HepG2 (cell line): ENCODE results near the gene FAM83G. TPM values are rescaled to one million over a fixed set of nuclear protein-coding genes. Genes with fewer than 3 reads are reported as not detected.
A peak's percentile ranks its signal among the peaks of the same experiment; 100 is the strongest.

Source experiments
- CBX5 ChIP-seq: sonication (generic); formaldehyde crosslinking; IDR thresholded peaks from 2 replicates; pipeline ENCODE4 v1.4.0; 2020; ENCODE audit warnings: missing genetic modification reagents, borderline replicate concordance
- CENPX ChIP-seq: sonication (generic); formaldehyde crosslinking; IDR thresholded peaks from 2 replicates; pipeline ENCODE4 v1.9.0; 2021; ENCODE audit warnings: mild to moderate bottlenecking, missing genetic modification reagents, moderate library complexity
- CTCF ChIP-seq: sonication (generic); formaldehyde crosslinking; IDR thresholded peaks from 2 replicates; pipeline ENCODE4 v1.5.0; 2020; ENCODE audit warnings: mild to moderate bottlenecking, missing genetic modification reagents, moderate library complexity
- FOSL2 ChIP-seq: sonication (generic); formaldehyde crosslinking; IDR thresholded peaks from 2 replicates; pipeline ENCODE4 v1.4.0; 2020; ENCODE audit warnings: missing genetic modification reagents
- MAFG ChIP-seq: sonication (generic); formaldehyde crosslinking; IDR thresholded peaks from 2 replicates; pipeline ENCODE4 v1.5.1; 2020; ENCODE audit warnings: mild to moderate bottlenecking, missing genetic modification reagents
- MLX ChIP-seq: IDR thresholded peaks from 2 replicates; pipeline ENCODE4 v1.6.1; 2016
- NFKBIZ ChIP-seq: IDR thresholded peaks from 2 replicates; pipeline ENCODE4 v1.6.1; 2018; ENCODE audit warnings: missing genetic modification reagents, missing compliant biosample characterization
- PHF5A ChIP-seq: IDR thresholded peaks from one replicate; pipeline ENCODE4 v1.6.1; 2018; ENCODE audit warnings: low read depth, missing genetic modification reagents; ENCODE audit not compliant: unreplicated experiment
- POLR2A ChIP-seq, 2 experiments: IDR thresholded peaks; 2 replicates each; pipeline ENCODE4 v1.6.1; 2011; ENCODE audit warnings: low read depth in 2 of 2, low read length in 2 of 2, mild to moderate bottlenecking in 1 of 2, moderate library complexity in 1 of 2; ENCODE audit not compliant: insufficient read depth in 1 of 2
- POLR2AphosphoS2 ChIP-seq: IDR thresholded peaks from 2 replicates; pipeline ENCODE4 v1.6.1; 2011; ENCODE audit warnings: low read depth, low read length, improper control_type of control experiment
- PRMT3 ChIP-seq: sonication (generic); formaldehyde crosslinking; IDR thresholded peaks from 2 replicates; pipeline ENCODE4 v1.8.1; 2022; ENCODE audit warnings: low read depth, mild to moderate bottlenecking, moderate library complexity, missing genetic modification reagents, borderline replicate concordance
- RARG ChIP-seq: sonication (generic); formaldehyde crosslinking; IDR thresholded peaks from 2 replicates; pipeline ENCODE4 v1.4.0; 2020; ENCODE audit warnings: low read depth, mild to moderate bottlenecking, missing genetic modification reagents
- SAP130 ChIP-seq: IDR thresholded peaks from 2 replicates; pipeline ENCODE4 v1.6.1; 2016; ENCODE audit warnings: low read depth
- SMAD1 ChIP-seq: sonication (generic); formaldehyde crosslinking; IDR thresholded peaks from 2 replicates; pipeline ENCODE4 v1.4.0; 2020; ENCODE audit warnings: missing genetic modification reagents, low read depth, mild to moderate bottlenecking, borderline replicate concordance
- TMF1 ChIP-seq: sonication (generic); formaldehyde crosslinking; IDR thresholded peaks from 2 replicates; pipeline ENCODE4 v1.8.1; 2022; ENCODE audit warnings: low read depth, missing genetic modification reagents
- ZNF225 ChIP-seq: sonication (generic); formaldehyde crosslinking; IDR thresholded peaks from 2 replicates; pipeline ENCODE4 v1.4.0; 2020; ENCODE audit warnings: mild to moderate bottlenecking, missing genetic modification reagents
- ZNF362 ChIP-seq: sonication (generic); formaldehyde crosslinking; IDR thresholded peaks from 2 replicates; pipeline ENCODE4 v1.4.0; 2020; ENCODE audit warnings: missing genetic modification reagents, mild to moderate bottlenecking, borderline replicate concordance
- ZNF430 ChIP-seq: sonication (generic); formaldehyde crosslinking; IDR thresholded peaks from 2 replicates; pipeline ENCODE4 v1.9.0; 2021; ENCODE audit warnings: mild to moderate bottlenecking, missing genetic modification reagents
- ZNF468 ChIP-seq: sonication (generic); formaldehyde crosslinking; IDR thresholded peaks from 2 replicates; pipeline ENCODE4 v1.8.0; 2022; ENCODE audit warnings: mild to moderate bottlenecking, moderate library complexity, missing genetic modification reagents
- ZNF737 ChIP-seq: sonication (generic); formaldehyde crosslinking; IDR thresholded peaks from 2 replicates; pipeline ENCODE4 v1.5.0; 2020; ENCODE audit warnings: missing genetic modification reagents, mild to moderate bottlenecking, borderline replicate concordance
- ZNF773 ChIP-seq: sonication (generic); formaldehyde crosslinking; IDR thresholded peaks from 2 replicates; pipeline ENCODE4 v1.4.0; 2020; ENCODE audit warnings: missing genetic modification reagents, borderline replicate concordance
- ZNF839 ChIP-seq: sonication (generic); formaldehyde crosslinking; IDR thresholded peaks from 2 replicates; pipeline ENCODE4 v1.4.0; 2020; ENCODE audit warnings: missing genetic modification reagents, mild to moderate bottlenecking, borderline replicate concordance
- ZSCAN9 ChIP-seq: IDR thresholded peaks from 2 replicates; pipeline ENCODE4 v1.6.1; 2016; ENCODE audit warnings: borderline replicate concordance
- polyA plus RNA-seq, 8 experiments: library from polyadenylated mRNA; depleted of rRNA in 3 of 8; stranded (reverse) in 7 of 8; unstranded in 1 of 8; fragments of >200 nt; fragmentation: Illumina TruSeq in 4 of 8; extraction: Trizol in 4 of 8; gene quantifications; 2 replicates each; pipeline versions ENCODE4 v1.2.1 to v1.2.3, GENCODE V29; 2011 to 2016; ENCODE audit warnings: low read depth in 4 of 8, missing spikeins in 1 of 8, mixed read lengths in 1 of 8; ENCODE audit not compliant: insufficient read depth in 1 of 8
- total RNA-seq, 5 experiments: library from RNA; depleted of rRNA; stranded (reverse); fragments of >200 nt; fragmentation: Illumina TruSeq; extraction: Trizol; gene quantifications; 2 replicates each; pipeline ENCODE4 v1.2.3, GENCODE V29; 2016; ENCODE audit warnings: low read depth in 1 of 5
- TF ChIP-seq, protein P1 (sequence below): fragments of 450-650 bp; IDR thresholded peaks from 2 replicates; pipeline ENCODE4 v1.6.1; 2017; ENCODE audit warnings: mild to moderate bottlenecking

FAM83G gene
- total and polyA plus RNA-seq, 2 of the 13 experiments (the other 11 are each of a cell fraction or from before 2014, with no cell fraction given), result 13.7 to 18.6 TPM

DNA sequence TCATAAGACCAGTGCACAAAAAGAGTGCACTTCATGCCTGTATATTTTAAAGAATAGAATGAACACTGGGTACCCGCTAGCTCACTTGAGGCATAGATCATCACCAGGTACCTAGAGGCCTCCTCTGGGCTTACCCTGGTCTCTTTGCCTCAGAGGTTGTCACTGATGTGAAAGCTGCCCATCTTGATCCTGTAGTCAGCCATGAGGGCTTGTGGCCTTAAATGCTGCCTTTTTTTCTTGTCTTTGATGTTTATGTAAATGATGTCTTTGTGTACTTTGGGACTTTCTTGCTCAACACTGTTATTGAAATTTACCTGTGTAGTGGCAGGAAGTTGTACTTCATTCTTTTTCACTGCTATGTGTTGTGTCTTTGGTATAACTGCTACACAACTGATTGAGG lies 79.4 kb downstream of the FAM83G start (continued):
- TF ChIP-seq CENPX, result no peak
- TF ChIP-seq ZNF362 (CRISPR knock-in tag), result peak; percentile 91; the same call in 1 of the 2 replicates
- TF ChIP-seq ZNF773 (CRISPR knock-in tag), result no peak
- no peak for TF ChIP-seq ZNF468
- TF ChIP-seq ZNF839 (CRISPR knock-in tag), result no peak
- no peak for TF ChIP-seq RARG (CRISPR knock-in tag)
- TF ChIP-seq MLX, result 0 out of 2 replicates have a peak, but pooled peaks have one; percentile 25
- peak; percentile 46 for TF ChIP-seq PHF5A
- TF ChIP-seq FOSL2 (CRISPR knock-in tag), result 0 out of 2 replicates have a peak, but pooled peaks have one; percentile 25
- TF ChIP-seq CTCF (CRISPR knock-in tag), result no peak
- peak; percentile 51; the same call in 1 of the 2 replicates for TF ChIP-seq ZSCAN9 (CRISPR knock-in tag)
- TF ChIP-seq TMF1 (CRISPR knock-in tag), result no peak
- TF ChIP-seq SAP130, result peak; percentile 89
- no peak for TF ChIP-seq PRMT3
- no peak for TF ChIP-seq ZNF225 (CRISPR knock-in tag)
- TF ChIP-seq ZNF430, result no peak
- TF ChIP-seq, protein P1, sequence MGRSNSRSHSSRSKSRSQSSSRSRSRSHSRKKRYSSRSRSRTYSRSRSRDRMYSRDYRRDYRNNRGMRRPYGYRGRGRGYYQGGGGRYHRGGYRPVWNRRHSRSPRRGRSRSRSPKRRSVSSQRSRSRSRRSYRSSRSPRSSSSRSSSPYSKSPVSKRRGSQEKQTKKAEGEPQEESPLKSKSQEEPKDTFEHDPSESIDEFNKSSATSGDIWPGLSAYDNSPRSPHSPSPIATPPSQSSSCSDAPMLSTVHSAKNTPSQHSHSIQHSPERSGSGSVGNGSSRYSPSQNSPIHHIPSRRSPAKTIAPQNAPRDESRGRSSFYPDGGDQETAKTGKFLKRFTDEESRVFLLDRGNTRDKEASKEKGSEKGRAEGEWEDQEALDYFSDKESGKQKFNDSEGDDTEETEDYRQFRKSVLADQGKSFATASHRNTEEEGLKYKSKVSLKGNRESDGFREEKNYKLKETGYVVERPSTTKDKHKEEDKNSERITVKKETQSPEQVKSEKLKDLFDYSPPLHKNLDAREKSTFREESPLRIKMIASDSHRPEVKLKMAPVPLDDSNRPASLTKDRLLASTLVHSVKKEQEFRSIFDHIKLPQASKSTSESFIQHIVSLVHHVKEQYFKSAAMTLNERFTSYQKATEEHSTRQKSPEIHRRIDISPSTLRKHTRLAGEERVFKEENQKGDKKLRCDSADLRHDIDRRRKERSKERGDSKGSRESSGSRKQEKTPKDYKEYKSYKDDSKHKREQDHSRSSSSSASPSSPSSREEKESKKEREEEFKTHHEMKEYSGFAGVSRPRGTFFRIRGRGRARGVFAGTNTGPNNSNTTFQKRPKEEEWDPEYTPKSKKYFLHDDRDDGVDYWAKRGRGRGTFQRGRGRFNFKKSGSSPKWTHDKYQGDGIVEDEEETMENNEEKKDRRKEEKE, result no peak
- TF ChIP-seq POLR2A (IDR thresholded peaks at IDR 0.05; ENCODE audit: insufficient read depth in 1 of 2, low read depth in 2 of 2, low read length in 2 of 2), result no peak
- TF ChIP-seq POLR2AphosphoS2, result no peak
- peak; percentile 88 for TF ChIP-seq NFKBIZ
- no peak for TF ChIP-seq MAFG (CRISPR knock-in tag)
- TF ChIP-seq CBX5 (CRISPR knock-in tag), result no peak
- no peak for TF ChIP-seq SMAD1
- no peak for TF ChIP-seq ZNF737 (CRISPR knock-in tag)
